GM12878 (cell line): ENCODE results near the gene PCDHGA1.

ENCODE experiments used
- BACH1 ChIP-seq: fragments of 450-650 bp; IDR thresholded peaks from 2 replicates; pipeline ENCODE4 v1.6.1; 2017; ENCODE audit warnings: mild to moderate bottlenecking, borderline replicate concordance
- NRF1 ChIP-seq: conservative IDR thresholded peaks from 2 replicates; pipeline ENCODE4 v1.6.1; 2011; ENCODE audit warnings: mild to moderate bottlenecking, low read depth, low read length, improper control_type of control experiment
- POLR2AphosphoS5 ChIP-seq: IDR thresholded peaks from 2 replicates; pipeline ENCODE4 v1.6.1; 2011; ENCODE audit warnings: mild to moderate bottlenecking, low read length, inconsistent platforms
- TF ChIP-seq, protein P1 (sequence below), 3 experiments: IDR thresholded peaks in 2 of 3; conservative IDR thresholded peaks in 1 of 3; 2 replicates each; pipeline ENCODE4 v1.5.1; 2011; ENCODE audit warnings: low read depth in 3 of 3, low read length in 3 of 3, mild to moderate bottlenecking in 3 of 3, control low read depth in 2 of 3, moderate library complexity in 2 of 3, inconsistent platforms in 1 of 3, mixed read lengths in 1 of 3; ENCODE audit not compliant: control insufficient read depth in 2 of 3, insufficient read depth in 1 of 3; ENCODE audit errors: extremely low read depth in 1 of 3

GRCh38 chr5:141342773-141343172, 12.5 kb downstream of the PCDHGA1 start:
- TF ChIP-seq, protein P1, sequence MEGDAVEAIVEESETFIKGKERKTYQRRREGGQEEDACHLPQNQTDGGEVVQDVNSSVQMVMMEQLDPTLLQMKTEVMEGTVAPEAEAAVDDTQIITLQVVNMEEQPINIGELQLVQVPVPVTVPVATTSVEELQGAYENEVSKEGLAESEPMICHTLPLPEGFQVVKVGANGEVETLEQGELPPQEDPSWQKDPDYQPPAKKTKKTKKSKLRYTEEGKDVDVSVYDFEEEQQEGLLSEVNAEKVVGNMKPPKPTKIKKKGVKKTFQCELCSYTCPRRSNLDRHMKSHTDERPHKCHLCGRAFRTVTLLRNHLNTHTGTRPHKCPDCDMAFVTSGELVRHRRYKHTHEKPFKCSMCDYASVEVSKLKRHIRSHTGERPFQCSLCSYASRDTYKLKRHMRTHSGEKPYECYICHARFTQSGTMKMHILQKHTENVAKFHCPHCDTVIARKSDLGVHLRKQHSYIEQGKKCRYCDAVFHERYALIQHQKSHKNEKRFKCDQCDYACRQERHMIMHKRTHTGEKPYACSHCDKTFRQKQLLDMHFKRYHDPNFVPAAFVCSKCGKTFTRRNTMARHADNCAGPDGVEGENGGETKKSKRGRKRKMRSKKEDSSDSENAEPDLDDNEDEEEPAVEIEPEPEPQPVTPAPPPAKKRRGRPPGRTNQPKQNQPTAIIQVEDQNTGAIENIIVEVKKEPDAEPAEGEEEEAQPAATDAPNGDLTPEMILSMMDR (IDR thresholded peaks at IDR 0.05 in 2 of 3, conservative IDR thresholded peaks at IDR 0.05 in 1 of 3; ENCODE audit: control insufficient read depth in 2 of 3, extremely low read depth in 1 of 3, insufficient read depth in 1 of 3, low read depth in 3 of 3, low read length in 3 of 3): no peak
- no peak for TF ChIP-seq POLR2AphosphoS5
- no peak for TF ChIP-seq NRF1
- no peak for TF ChIP-seq BACH1
